Kasumi-1 (cell line): ENCODE measurements around the gene IFIT1B.
A peak's percentile ranks its signal among the peaks of the same experiment; 100 is the strongest.
"Not testable (repeated sequence)": the region's sequence is repeated elsewhere in the genome, so short reads cannot be mapped to it uniquely, and the experiment has no call there.

ENCODE experiments used
- DNase-seq, 2 experiments: peaks; one replicate each; lab custom pipeline; 2025; lab: John Stamatoyannopoulos, UW

Gene IFIT1B

GRCh38 chr10:89384474-89385340 is 6.9 kb downstream of the IFIT1B start:
- peak; percentile 94 for DNase-seq

GRCh38 chr10:89388806-89389205 is 10.9 kb downstream of the IFIT1B start:
- DNase-seq: no peak

DNA sequence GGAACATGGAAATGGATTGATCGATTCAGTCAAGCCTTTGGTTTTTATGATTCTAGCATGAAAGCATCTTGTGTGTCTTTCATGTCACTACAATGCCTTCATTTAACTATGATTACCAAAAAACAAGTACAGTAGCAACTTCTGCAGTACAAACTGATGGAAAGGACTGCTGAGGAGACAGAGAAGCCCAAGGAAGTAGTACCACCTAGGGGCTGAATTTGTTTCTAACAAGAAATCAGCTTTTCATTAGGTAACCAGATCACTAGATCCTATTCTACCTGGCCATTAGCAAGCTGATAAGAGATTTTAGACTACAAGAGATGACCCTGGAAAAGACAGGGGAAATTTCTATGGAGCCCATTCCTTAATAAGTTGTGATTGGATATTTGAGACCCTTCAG is 11.4 kb downstream of the IFIT1B start:
- DNase-seq: peak; percentile 57 to 69

DNA sequence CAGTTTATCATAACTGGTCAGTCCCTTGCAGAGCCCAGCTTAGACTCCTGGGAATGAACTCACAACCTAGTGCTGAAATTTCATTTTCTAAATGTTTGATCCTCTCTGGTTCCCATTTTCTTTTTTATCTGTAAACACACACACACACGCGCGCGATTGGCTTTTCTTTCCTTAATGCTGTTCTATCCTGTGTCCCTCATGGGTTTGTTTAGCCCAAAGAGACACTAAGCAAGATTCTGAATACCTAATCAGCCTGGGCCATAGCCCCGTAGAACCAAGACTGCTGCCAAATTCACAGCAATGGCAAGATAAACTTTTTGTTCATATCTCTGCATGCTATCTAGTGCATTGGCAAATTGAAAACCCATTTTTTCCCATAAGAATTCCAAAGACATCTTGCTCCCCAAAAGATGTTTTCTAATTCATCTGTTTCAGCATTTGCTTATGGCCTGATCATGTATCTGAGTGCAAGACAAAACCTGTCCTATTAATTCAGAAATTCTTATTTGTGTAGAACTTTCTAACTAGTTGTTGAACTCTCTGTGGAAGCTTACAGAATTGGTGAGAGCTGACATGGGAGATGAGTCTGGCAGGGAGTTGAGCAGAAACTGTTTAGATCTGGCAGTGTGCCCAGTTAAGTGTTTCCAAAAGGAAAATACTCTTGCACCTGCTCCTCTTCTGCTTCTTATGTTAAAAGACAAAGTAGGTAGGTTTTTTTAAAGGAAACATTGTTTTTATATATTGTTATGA is 12.8 kb downstream of the IFIT1B start:
- no peak for DNase-seq

GRCh38 chr10:89391226-89391576 is 13.3 kb downstream of the IFIT1B start:
- DNase-seq: not testable (repeated sequence)

GRCh38 chr10:89391907-89392756 is 14.3 kb downstream of the IFIT1B start, which contains the start of gene IFIT1:
IFIT1 (plus strand) TSS chr10:89392623; CDS start chr10:89392713, 90 bp downstream.
- peak; percentile 91 to 93 for DNase-seq

DNA sequence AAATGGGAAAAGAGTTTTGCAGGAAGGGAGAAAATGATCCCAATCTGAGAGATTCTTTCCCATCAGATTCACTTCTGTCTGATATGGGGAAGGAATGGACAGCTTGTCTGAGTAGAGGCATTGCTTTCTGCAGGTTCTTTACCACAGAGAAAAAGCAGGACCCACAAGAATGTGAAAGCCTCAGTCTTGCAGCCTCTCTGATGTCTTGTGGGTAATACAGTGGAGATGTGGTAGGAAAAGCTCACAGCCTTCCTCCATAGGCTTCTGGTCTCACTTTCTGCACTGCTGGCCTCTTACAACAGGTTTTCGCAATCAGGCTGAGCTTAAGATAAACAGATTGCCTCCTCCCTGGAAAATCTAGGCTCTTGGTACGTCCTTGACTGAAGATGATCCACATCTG is 15.1 kb downstream of the IFIT1B start:
- peak; percentile 37 to 41 for DNase-seq

DNA sequence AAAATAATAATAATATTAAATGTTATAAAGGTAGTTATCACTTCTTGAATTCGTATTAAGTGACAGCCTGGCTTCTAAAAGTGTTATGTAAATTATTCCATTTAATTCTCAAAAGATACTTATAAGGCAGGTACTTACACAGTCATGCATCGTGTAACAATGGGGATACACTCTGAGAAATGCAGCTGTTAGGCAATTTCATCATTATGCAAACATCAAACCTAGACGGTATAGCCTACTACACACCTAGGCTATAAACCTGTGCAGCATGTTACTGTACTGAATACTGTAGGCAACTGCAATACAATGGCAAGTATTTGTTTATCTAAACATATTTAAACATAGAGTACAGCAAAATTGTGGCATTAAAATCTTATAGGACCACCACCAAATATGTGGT is 16.0 kb downstream of the IFIT1B start:
- DNase-seq: no peak

DNA sequence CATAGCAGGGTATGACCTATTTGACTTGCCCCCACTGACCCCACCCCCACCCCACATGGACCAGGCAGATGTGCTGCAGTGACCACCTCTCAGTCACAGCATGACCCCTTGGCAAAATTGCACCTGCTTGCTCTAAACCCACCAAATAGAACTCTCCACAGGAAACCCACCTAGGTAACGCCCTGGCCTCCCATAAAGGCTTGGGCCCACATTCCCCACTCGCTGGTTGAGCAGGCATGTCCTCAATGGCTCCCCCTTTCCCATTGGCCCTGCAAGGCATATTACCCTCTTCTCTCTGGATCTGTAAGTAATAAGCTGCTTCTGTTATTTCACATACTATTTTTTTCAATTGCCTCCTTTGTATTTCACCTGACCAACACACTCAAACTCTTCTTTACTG is 17.3 kb downstream of the IFIT1B start:
- no peak for DNase-seq

- no peak for DNase-seq
Measured at GRCh38 chr10:89398003-89398749, 20.3 kb downstream of the IFIT1B start.

GRCh38 chr10:89399956-89400355 is 22.1 kb downstream of the IFIT1B start:
- DNase-seq: no peak

- no peak for DNase-seq
Measured at GRCh38 chr10:89403043-89403442, 25.2 kb downstream of the IFIT1B start.

DNA sequence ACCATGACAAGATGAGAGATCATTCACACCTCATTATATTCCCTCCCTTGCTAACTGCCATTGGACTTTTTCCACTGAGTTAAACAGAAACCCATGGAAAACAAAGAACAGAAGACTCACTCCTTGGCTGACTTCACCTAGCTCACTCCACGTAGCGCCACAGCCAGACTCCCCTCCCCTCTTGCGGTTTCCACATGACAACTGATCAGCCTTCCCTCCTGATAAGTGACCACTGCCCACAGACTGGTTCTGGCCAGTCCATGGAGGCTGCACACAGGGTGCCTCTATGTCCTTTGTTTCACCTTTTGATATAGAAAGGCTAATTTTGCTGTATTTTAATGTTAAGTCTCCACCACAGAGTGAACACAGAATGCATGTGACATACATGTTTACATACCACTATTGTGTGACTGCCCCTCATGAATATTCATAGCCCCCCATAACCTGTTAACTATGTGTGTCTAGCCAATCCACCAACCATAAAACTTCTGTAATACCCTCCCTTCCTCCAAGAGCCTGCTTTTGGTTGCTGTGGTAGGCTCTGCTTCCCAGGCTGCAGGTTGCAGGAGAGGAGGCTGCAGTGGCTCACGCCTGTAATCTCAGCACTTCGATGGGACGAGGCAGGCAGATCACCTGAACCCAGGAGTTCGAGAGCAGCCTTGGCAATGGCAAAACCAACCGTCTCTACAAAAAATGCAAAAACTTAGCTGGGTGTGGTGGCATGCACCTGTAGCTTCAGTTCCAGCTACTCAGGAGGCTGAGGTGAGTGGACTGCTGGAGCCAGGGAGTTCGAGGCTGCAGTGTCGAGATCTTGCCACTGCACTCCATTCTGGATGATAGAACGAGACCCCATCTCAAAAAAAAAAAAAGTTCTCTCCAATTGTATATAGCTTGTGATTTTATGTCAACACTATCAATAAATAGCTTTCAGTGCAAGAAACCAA is 26.5 kb downstream of the IFIT1B start:
- DNase-seq: no peak

GRCh38 chr10:89406178-89406577 is 28.3 kb downstream of the IFIT1B start:
- DNase-seq: not testable (repeated sequence)

- not testable (repeated sequence) for DNase-seq
Measured at GRCh38 chr10:89407792-89408191, 29.9 kb downstream of the IFIT1B start.

DNA sequence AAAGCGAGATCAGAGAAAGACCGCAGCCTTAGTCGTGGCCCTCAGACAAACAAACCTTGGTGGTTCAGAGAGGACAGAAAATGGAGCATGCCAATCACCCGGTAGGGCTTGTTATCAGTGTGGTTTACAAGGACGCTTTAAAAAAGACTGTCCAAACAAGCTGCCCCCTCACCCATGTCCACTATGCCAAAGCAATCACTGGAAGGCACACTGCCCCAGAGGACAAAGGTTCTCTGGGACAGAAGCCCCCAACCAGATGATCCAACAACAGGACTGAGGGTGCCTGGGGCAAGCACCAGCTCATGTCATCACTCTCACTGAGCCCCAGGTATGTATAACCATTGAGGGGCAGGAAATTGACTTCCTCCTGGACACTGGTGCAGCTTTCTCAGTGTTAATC is 31.4 kb downstream of the IFIT1B start:
- DNase-seq: not testable (repeated sequence)

DNA sequence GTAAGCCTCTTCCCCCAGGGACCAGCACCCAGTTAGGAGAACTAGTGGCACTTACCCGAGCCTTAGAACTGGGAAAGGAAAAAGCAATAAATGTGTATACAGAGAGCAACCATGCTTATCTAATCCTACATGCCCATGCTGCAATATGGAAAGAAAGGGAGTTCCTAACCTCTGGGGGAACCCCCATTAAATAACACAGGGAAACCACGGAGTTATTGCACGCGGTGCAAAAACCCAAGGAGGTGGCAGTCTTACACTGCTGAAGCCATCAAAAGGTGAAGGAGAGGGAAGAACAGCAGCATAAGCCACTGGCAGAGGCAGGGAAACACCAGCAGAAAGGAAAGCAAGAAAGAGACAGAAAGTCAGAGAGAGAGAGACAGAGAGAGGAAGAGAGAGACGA is 32.7 kb downstream of the IFIT1B start:
- not testable (repeated sequence) for DNase-seq

DNA sequence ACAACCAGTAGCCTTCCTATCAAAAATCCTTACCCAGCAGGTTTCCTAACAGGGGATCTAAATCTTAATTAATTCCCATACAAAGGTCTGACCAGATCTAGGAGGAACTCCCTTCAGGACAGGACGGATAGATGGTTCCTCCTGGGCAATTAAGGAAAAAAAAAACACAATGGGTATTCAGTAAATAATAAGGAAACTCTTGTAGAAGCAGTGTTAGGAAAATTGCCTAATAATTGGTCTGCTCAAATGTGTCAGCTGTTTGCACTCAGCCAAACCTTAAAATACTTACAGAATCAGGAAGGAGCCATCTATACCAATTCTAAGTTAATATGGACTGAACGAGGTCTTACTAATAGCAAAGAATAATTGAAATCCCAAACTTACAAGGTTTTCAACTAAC is 33.3 kb downstream of the IFIT1B start:
- DNase-seq: not testable (repeated sequence)

DNA sequence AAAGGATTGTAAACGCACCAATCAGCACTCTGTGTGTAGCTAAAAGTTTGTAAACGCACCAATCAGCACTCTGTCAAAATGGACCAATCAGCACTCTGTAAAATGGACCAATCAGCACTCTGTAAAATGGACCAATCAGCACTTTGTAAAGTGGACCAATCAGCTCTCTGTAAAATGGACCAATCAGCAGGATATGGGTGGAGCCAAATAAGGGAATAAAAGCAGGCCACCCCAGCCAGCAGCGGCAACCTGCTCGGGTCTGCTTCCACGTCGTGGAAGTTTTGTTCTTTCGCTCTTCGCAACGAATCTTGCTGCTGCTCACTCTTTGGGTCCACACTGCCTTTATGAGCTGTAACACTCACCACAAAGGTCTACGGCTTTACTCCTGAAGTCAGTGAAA is 34.4 kb downstream of the IFIT1B start:
- DNase-seq: not testable (repeated sequence)

DNA sequence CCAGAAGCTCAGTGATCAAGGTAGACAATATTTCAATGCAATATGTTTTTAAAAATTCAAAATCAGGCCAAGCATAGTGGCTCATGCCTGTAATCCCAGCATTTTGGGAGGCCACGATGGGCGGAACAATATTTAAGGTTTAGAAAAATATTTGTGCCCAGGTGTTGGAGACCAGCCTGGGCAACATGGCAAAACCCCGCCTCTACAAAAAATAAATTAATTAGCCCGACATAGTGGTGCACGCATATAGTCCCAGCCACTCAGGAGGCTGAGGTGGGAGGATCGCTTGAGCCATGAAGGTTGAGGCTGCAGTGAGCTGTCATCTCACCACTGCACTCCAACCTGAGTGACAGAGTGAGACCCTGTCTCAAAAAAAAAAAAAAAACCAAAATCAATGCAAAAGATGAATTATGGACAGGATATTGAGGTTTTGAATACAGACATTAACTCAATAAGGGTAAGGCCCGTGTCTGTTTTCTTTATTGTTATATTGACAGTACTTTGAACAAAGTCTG is 35.6 kb downstream of the IFIT1B start:
- DNase-seq: no peak
